OCI-LY1 (cell line): ENCODE results near the gene ONECUT3.

Experiments used
- EZH2 ChIP-seq: fragments of 200-600 bp; sonication (generic), shearing (Covaris generic); IDR thresholded peaks from 2 replicates; pipeline ENCODE4 v1.8.0; 2017; ENCODE audit warnings: borderline replicate concordance, mixed run types, mild to moderate bottlenecking, antibody characterized with exemption, low read length, moderate library complexity, mixed read lengths
- TF ChIP-seq, protein P1 (sequence below): fragments of 200-600 bp; sonication (generic), shearing (Covaris generic); IDR thresholded peaks from 2 replicates; pipeline ENCODE4 v1.5.1; 2017; ENCODE audit warnings: mild to moderate bottlenecking, antibody characterized with exemption, low read length, moderate library complexity, mixed read lengths

DNA sequence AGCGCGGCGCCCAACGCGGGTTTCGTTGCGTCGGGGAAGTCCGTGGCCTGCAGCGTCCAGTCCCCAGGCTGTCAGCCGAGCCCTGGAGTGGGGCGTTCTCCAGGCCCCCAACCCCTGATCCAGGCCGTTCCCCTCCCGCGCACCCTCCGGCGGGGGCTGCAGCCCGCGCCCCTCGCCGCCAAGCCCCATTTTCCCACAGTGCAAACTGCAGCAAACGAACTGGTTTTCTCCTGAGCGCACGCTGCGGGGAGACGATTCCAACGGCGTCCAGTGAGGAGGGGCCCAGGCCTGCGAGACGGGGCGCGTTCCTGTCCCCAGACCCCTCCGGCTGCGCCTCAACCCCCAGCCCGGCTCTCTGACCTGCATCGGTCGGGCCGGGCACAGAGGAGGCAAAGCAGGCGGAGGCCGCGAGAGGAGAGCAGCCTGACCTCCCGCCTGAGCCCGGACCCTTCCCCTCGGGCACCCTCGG, 4.4 kb upstream of the ONECUT3 start:
- TF ChIP-seq, protein P1, sequence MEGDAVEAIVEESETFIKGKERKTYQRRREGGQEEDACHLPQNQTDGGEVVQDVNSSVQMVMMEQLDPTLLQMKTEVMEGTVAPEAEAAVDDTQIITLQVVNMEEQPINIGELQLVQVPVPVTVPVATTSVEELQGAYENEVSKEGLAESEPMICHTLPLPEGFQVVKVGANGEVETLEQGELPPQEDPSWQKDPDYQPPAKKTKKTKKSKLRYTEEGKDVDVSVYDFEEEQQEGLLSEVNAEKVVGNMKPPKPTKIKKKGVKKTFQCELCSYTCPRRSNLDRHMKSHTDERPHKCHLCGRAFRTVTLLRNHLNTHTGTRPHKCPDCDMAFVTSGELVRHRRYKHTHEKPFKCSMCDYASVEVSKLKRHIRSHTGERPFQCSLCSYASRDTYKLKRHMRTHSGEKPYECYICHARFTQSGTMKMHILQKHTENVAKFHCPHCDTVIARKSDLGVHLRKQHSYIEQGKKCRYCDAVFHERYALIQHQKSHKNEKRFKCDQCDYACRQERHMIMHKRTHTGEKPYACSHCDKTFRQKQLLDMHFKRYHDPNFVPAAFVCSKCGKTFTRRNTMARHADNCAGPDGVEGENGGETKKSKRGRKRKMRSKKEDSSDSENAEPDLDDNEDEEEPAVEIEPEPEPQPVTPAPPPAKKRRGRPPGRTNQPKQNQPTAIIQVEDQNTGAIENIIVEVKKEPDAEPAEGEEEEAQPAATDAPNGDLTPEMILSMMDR, result no peak
- TF ChIP-seq EZH2, result no peak
